CD8-positive, alpha-beta memory T cell (primary cell): ENCODE data around the gene CIB1. TPM values are rescaled to one million over a fixed set of nuclear protein-coding genes. Genes with fewer than 3 reads are reported as not detected.

Experiments
- CTCF ChIA-PET: fragments of 350-600 bp; sonication (Branson Sonifier 250); formaldehyde crosslinking; loops from one replicate; lab custom pipeline; 2021; ENCODE audit warnings: antibody characterized with exemption; lab: Charles Lee
- POLR2A ChIA-PET: fragments of 350-600 bp; sonication (Branson Sonifier 250); formaldehyde crosslinking; loops from one replicate; lab custom pipeline; 2021; ENCODE audit warnings: antibody characterized with exemption; lab: Charles Lee
- DNase-seq, 5 donors: peaks; one replicate each; pipeline versions ENCODE4 v3.0.0 to v3.0.0-alpha.2; 2020 to 2022; ENCODE audit warnings: mixed read lengths in 1 of 5
- H3K27ac ChIP-seq: one replicate; pipeline ENCODE4 v1.7.0; 2013; ENCODE audit warnings: low read depth, mild to moderate bottlenecking, low read length, moderate library complexity
- H3K27me3 ChIP-seq: 2 replicates; pipeline ENCODE4 v1.7.0; 2013; ENCODE audit warnings: low read length, mild to moderate bottlenecking; ENCODE audit not compliant: insufficient read depth, poor library complexity, severe bottlenecking
- H3K36me3 ChIP-seq: 2 replicates; pipeline ENCODE4 v1.7.0; 2013; ENCODE audit warnings: mild to moderate bottlenecking, low read length, moderate library complexity; ENCODE audit not compliant: insufficient read depth
- H3K4me1 ChIP-seq: 2 replicates; pipeline ENCODE4 v1.7.0; 2013; ENCODE audit warnings: mild to moderate bottlenecking, low read length, moderate library complexity; ENCODE audit not compliant: insufficient read depth
- H3K4me3 ChIP-seq: 2 replicates; pipeline ENCODE4 v1.7.0; 2013; ENCODE audit warnings: mild to moderate bottlenecking, low read length
- H3K9me3 ChIP-seq: 2 replicates; pipeline ENCODE4 v1.7.0; 2013; ENCODE audit warnings: mild to moderate bottlenecking, low read length
- H3K27ac Mint-ChIP-seq, 8 donors: one replicate each; pipeline ENCODE4 v1.8.0; 2020 to 2021; ENCODE audit warnings: mixed read lengths in 8 of 8, mild to moderate bottlenecking in 6 of 8, inconsistent platforms in 3 of 8, moderate library complexity in 3 of 8
- H3K27me3 Mint-ChIP-seq, 2 donors: one replicate each; pipeline ENCODE4 v1.8.0; 2020 to 2021; ENCODE audit warnings: mixed read lengths in 2 of 2, mild to moderate bottlenecking in 1 of 2, moderate library complexity in 1 of 2
- H3K36me3 Mint-ChIP-seq, 3 donors: one replicate each; pipeline ENCODE4 v1.8.0; 2020 to 2021; ENCODE audit warnings: mixed read lengths in 3 of 3, inconsistent platforms in 1 of 3, mild to moderate bottlenecking in 1 of 3
- H3K4me1 Mint-ChIP-seq, 3 donors: one replicate each; pipeline ENCODE4 v1.8.0; 2020 to 2021; ENCODE audit warnings: mixed read lengths in 3 of 3, inconsistent platforms in 1 of 3, mild to moderate bottlenecking in 1 of 3
- H3K4me3 Mint-ChIP-seq, 7 donors: one replicate each; pipeline ENCODE4 v1.8.0; 2020 to 2021; ENCODE audit warnings: mixed read lengths in 7 of 7, mild to moderate bottlenecking in 6 of 7, moderate library complexity in 4 of 7, inconsistent platforms in 2 of 7
- H3K9me3 Mint-ChIP-seq, 5 donors: one replicate each; pipeline ENCODE4 v1.8.0; 2020 to 2022; ENCODE audit warnings: mixed read lengths in 5 of 5, mild to moderate bottlenecking in 3 of 5, moderate library complexity in 2 of 5, inconsistent platforms in 1 of 5
- polyA plus RNA-seq: library from polyadenylated mRNA; unstranded; fragments of 300-500 nt; fragmentation: Illumina TruSeq; gene quantifications from one replicate; pipeline ENCODE4 v1.2.3, GENCODE V29; 2021
- total RNA-seq, 2 experiments: library from RNA; stranded (reverse); gene quantifications; one replicate each; pipeline ENCODE4 v1.2.3, GENCODE V29; 2021

The CIB1 gene
- total and polyA plus RNA-seq, 3 experiments from 2014 or later, result 162 to 251 (median 166) TPM

- peak overlapping the region in 1 of 7 donors; percentile 72 for H3K4me3 Mint-ChIP-seq
- H3K4me1 Mint-ChIP-seq, result peaks cover 19 to 25% (median 25%) of the 10 kb centered on the region in 3 donors
- ChIA-PET POLR2A (interaction anchor here (1.2 kb wide), 1 partner anchor 18 kb away, joined by 4 read pairs; no protein-coding TSS in a partner anchor), CTCF (no interaction called here)
- H3K9me3 ChIP-seq, result no peaks in the 10 kb centered on the region
- no peak overlapping the region for H3K27ac ChIP-seq
- H3K36me3 ChIP-seq, result no peaks in the 10 kb centered on the region
- no peaks in the 10 kb centered on the region for H3K27me3 ChIP-seq
- no peaks in the 10 kb centered on the region for H3K9me3 Mint-ChIP-seq
- H3K36me3 Mint-ChIP-seq, result no peaks in the 10 kb centered on the region
- no peak overlapping the region for H3K27ac Mint-ChIP-seq
- peaks cover 6% of the 10 kb centered on the region in 2 donors for H3K27me3 Mint-ChIP-seq
- H3K4me3 ChIP-seq, result no peak overlapping the region
- peaks cover 16% of the 10 kb centered on the region for H3K4me1 ChIP-seq
- no peak for DNase-seq
Observed at GRCh38 chr15:90181776-90182175, 52.0 kb downstream of the CIB1 start.

Other genes with a start within 250 kb of the CIB1 start
- 10 to 100 TPM; 13.2 TPM for gene ZNF710, start 232.6 kb downstream of the CIB1 start, total RNA-seq
- gene ZNF710, start 232.6 kb downstream of the CIB1 start, polyA plus RNA-seq, result 2.6 TPM
- gene IDH2, start 131.5 kb downstream of the CIB1 start, total RNA-seq, result 10 to 100 TPM; 72.8 to 73.8 TPM
- 148 TPM for gene IDH2, start 131.5 kb downstream of the CIB1 start, polyA plus RNA-seq
- 1 to 10 TPM; 6.9 to 8.8 TPM for gene SEMA4B, start 32.6 kb downstream of the CIB1 start, total RNA-seq
- gene SEMA4B, start 32.6 kb downstream of the CIB1 start, polyA plus RNA-seq, result 10.1 TPM
- gene GDPGP1, start 268 bp upstream of the CIB1 start, total RNA-seq, result 10 to 100 TPM; 10.3 to 11.6 TPM
- 0.85 TPM for gene GDPGP1, start 268 bp upstream of the CIB1 start, polyA plus RNA-seq
- under 1 TPM in 1 of 2 experiments, not detected in 1; 0.80 TPM for gene TTLL13, start 15.6 kb upstream of the CIB1 start, total RNA-seq
- gene TTLL13, start 15.6 kb upstream of the CIB1 start, polyA plus RNA-seq, result 0.17 TPM
- gene NGRN, start 31.7 kb upstream of the CIB1 start, total RNA-seq, result 10 to 100 TPM; 34.1 to 36.0 TPM
- gene NGRN, start 31.7 kb upstream of the CIB1 start, polyA plus RNA-seq, result 45.8 TPM
- gene ZNF774, start 118.3 kb upstream of the CIB1 start, total RNA-seq, result under 1 TPM; 0.50 to 0.64 TPM
- gene ZNF774, start 118.3 kb upstream of the CIB1 start, polyA plus RNA-seq, result not detected
- gene IQGAP1, start 154.3 kb upstream of the CIB1 start, total RNA-seq, result 100 to 1,000 TPM; 173 to 176 TPM
- 151 TPM for gene IQGAP1, start 154.3 kb upstream of the CIB1 start, polyA plus RNA-seq